Gastroesophageal sphincter (tissue), 3 donors: ENCODE data around the gene PIM1.

ENCODE experiments used
- EP300 ChIP-seq: sonication (generic); formaldehyde crosslinking; IDR thresholded peaks from one replicate; pipeline ENCODE4 v1.6.1; 2017; ENCODE audit warnings: antibody characterized with exemption, mild to moderate bottlenecking
- POLR2A ChIP-seq, 2 donors: fragments of 450-650 bp; IDR thresholded peaks; one replicate each; pipeline ENCODE4 v1.6.1; 2017; ENCODE audit warnings: antibody characterized with exemption in 2 of 2, mild to moderate bottlenecking in 2 of 2, moderate library complexity in 1 of 2
- POLR2AphosphoS5 ChIP-seq: sonication (generic); formaldehyde crosslinking; IDR thresholded peaks from one replicate; pipeline ENCODE4 v1.6.1; 2017; ENCODE audit warnings: antibody characterized with exemption
- TF ChIP-seq, protein P1 (sequence below), 4 experiments: fragments of 200-600 bp in 2 of 4; fragments of 450-650 bp in 2 of 4; sonication (generic) in 1 of 4; IDR thresholded peaks; one replicate each; pipeline ENCODE4 v1.5.1; 2017 to 2019; ENCODE audit warnings: antibody characterized with exemption in 4 of 4, mild to moderate bottlenecking in 2 of 4, moderate library complexity in 2 of 4

DNA sequence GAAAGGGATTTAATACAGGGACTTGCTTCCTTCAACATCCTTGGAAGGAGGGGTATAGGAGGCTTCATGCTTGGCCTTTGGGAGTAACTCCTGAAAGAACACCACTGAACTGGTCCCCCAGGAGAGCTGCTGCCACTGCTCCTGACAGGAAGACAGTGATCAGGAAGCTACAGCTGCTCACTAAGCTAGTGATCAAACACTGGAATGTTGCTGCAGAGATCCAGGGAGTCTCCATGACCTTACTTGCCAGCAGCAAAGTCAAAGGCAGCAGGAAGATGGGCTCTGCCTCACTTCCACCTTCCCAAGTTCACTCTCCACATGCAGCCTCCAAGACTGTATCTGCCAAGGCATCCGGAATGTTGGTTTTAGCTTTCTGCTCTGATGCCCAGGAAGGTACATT lies 31.8 kb downstream of the PIM1 start:
- TF ChIP-seq, protein P1, sequence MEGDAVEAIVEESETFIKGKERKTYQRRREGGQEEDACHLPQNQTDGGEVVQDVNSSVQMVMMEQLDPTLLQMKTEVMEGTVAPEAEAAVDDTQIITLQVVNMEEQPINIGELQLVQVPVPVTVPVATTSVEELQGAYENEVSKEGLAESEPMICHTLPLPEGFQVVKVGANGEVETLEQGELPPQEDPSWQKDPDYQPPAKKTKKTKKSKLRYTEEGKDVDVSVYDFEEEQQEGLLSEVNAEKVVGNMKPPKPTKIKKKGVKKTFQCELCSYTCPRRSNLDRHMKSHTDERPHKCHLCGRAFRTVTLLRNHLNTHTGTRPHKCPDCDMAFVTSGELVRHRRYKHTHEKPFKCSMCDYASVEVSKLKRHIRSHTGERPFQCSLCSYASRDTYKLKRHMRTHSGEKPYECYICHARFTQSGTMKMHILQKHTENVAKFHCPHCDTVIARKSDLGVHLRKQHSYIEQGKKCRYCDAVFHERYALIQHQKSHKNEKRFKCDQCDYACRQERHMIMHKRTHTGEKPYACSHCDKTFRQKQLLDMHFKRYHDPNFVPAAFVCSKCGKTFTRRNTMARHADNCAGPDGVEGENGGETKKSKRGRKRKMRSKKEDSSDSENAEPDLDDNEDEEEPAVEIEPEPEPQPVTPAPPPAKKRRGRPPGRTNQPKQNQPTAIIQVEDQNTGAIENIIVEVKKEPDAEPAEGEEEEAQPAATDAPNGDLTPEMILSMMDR (IDR thresholded peaks at IDR 0.05): no peak
- no peak for TF ChIP-seq POLR2AphosphoS5
- no peak for TF ChIP-seq POLR2A (IDR thresholded peaks at IDR 0.05)
- no peak for TF ChIP-seq EP300
